ENCODE measurements around the gene NCKIPSD. TPM values are rescaled to one million over a fixed set of nuclear protein-coding genes. Genes with fewer than 3 reads are reported as not detected.

The NCKIPSD gene
- total RNA-seq, 4 donors from 2014 or later = 32.4 to 88.5 (median 51.8) TPM

- no peak overlapping the region for H3K4me3 ChIP-seq
- 73 to 76% methylated on average over 2 of the region's 2 CpGs for WGBS, 2 donors
- H3K4me1 ChIP-seq = peaks cover 0 to 78% (median 28%) of the 10 kb centered on the region in 4 donors
- no peaks in the 10 kb centered on the region for H3K27me3 ChIP-seq
- H3K9me3 ChIP-seq = no peaks in the 10 kb centered on the region
- DNase-seq (ENCODE audit: low spot score in 2 of 2) = no peak
- H3K27ac ChIP-seq = no peak overlapping the region
- TF ChIP-seq EP300 (IDR thresholded peaks at IDR 0.05) (no peak), POLR2A (IDR thresholded peaks at IDR 0.05) (no peak)
- peaks cover 0 to 54% (median 0%) of the 10 kb centered on the region in 3 donors for H3K36me3 ChIP-seq
Observed at GRCh38 chr3:48711727-48712126, 26.0 kb upstream of the NCKIPSD start.

GRCh38 chr3:48709051-48709461 is 23.3 kb upstream of the NCKIPSD start:
- H3K9me3 ChIP-seq = no peaks in the 10 kb centered on the region
- DNase-seq (ENCODE audit: low spot score in 2 of 2) = no peak
- H3K27ac ChIP-seq = peak overlapping the region in 2 of 4 donors; percentile 22 to 67
- H3K36me3 ChIP-seq = peaks cover 0 to 61% (median 0%) of the 10 kb centered on the region in 3 donors
- no peak for TF ChIP-seq CTCF (IDR thresholded peaks at IDR 0.05)
- TF ChIP-seq EP300 (IDR thresholded peaks at IDR 0.05) = no peak
- TF ChIP-seq POLR2A (IDR thresholded peaks at IDR 0.05) = no peak
- no peak overlapping the region for H3K4me3 ChIP-seq
- H3K4me1 ChIP-seq = peaks cover 0 to 62% (median 17%) of the 10 kb centered on the region in 4 donors
- WGBS, 2 donors = 82 to 88% methylated on average over 7 of the region's 7 CpGs
- no peaks in the 10 kb centered on the region for H3K27me3 ChIP-seq

DNA sequence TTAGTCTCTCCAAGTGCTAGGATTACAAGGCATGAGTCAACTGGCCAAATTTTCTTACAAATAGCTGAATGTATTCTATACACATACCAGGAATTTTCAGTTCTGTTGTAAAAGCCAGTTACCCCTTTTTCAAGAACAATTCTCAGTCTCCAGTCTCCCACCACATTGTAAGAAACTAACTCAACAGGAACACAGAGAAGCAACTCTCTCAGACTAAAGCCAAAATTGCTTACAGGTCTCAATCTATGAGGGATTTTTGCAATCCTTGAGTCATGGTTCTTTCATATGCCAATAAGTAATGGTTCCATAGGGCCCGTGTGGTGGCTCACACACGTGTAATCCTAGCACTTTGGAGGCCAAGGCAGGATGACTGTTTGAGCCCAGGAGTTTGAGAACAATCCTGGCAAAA is 22.8 kb upstream of the NCKIPSD start:
- Histone ChIP-seq H3K4me3 (no peak overlapping the region), H3K4me1 (peaks cover 0 to 63% (median 21%) of the 10 kb centered on the region in 4 donors), H3K9me3 (no peaks in the 10 kb centered on the region), H3K27me3 (no peaks in the 10 kb centered on the region), H3K36me3 (peaks cover 0 to 55% (median 0%) of the 10 kb centered on the region in 3 donors), H3K27ac (peak overlapping the region in 2 of 4 donors; percentile 22 to 67)
- WGBS, 2 donors = 30 to 46% methylated on average over 2 of the region's 2 CpGs
- TF ChIP-seq POLR2A (IDR thresholded peaks at IDR 0.05) (no peak), CTCF (IDR thresholded peaks at IDR 0.05) (no peak), EP300 (IDR thresholded peaks at IDR 0.05) (no peak)
- DNase-seq (ENCODE audit: low spot score in 2 of 2) = no peak

DNA sequence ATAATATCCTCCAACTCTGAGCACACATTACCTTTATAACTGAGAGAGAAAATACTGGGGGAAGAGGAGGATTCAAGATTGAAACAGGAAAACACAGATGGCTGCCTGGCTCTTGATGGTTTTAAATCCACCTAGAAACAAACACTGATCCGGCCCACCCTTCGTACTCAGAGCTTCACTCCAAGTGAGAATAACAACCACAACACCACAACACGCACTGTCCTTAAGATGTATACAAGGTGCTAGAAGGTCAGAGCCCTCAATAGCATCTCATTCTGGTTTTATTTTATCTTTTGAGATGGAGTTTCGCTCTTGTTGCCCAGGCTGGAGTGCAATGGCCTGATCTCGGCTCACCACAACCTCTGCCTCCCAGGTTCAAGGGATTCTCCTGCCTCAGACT is 21.4 kb upstream of the NCKIPSD start:
- H3K27me3 ChIP-seq = no peaks in the 10 kb centered on the region
- H3K36me3 ChIP-seq = peaks cover 0 to 43% (median 0%) of the 10 kb centered on the region in 3 donors
- H3K9me3 ChIP-seq = no peaks in the 10 kb centered on the region
- 76% methylated on average over 5 of the region's 5 CpGs for WGBS, 2 donors
- no peak overlapping the region for H3K4me3 ChIP-seq
- peaks cover 0 to 63% (median 23%) of the 10 kb centered on the region in 4 donors for H3K4me1 ChIP-seq
- no peak for TF ChIP-seq CTCF (IDR thresholded peaks at IDR 0.05)
- no peak for TF ChIP-seq EP300 (IDR thresholded peaks at IDR 0.05)
- no peak for TF ChIP-seq POLR2A (IDR thresholded peaks at IDR 0.05)
- no peak for DNase-seq (ENCODE audit: low spot score in 2 of 2)
- peak overlapping the region in 1 of 4 donors; percentile 9 for H3K27ac ChIP-seq

DNA sequence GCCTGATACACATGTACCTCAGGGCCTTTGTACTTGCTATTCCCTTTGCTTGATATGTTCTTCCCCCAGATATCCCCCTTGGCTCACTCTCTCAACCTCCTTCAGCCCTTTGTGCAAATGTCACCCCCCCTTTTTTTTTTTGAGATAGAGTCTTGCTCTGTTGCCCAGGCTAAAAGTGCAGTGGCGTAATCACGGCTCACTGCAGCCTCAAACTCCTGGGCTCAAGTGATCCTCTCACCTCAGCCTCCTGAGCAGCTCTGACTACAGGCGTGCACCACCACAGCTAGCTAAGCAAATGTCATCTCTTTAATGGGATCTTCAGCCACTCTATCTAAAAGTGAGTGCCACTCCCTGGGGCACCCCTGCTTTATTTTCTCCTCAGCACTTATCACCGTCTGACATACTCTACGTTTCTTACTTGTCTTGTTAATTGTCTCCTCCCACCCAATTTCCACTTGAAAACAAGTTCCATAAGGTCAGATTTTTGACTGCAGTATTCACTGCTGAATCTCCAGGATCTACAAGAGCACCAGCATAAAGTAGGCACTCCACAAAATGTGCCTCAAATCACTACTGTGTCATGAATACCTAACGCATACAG is 16.7 kb upstream of the NCKIPSD start:
- H3K27ac ChIP-seq = peak overlapping the region in 2 of 4 donors; percentile 2 to 40
- no peaks in the 10 kb centered on the region for H3K27me3 ChIP-seq
- H3K9me3 ChIP-seq = no peaks in the 10 kb centered on the region
- H3K4me1 ChIP-seq = peaks cover 0 to 53% (median 13%) of the 10 kb centered on the region in 4 donors
- peaks cover 0 to 33% (median 0%) of the 10 kb centered on the region in 3 donors for H3K36me3 ChIP-seq
- TF ChIP-seq POLR2A (IDR thresholded peaks at IDR 0.05) (no peak), CTCF (IDR thresholded peaks at IDR 0.05) (no peak), EP300 (IDR thresholded peaks at IDR 0.05) (no peak)
- no peak for DNase-seq (ENCODE audit: low spot score in 2 of 2)
- no peak overlapping the region for H3K4me3 ChIP-seq
- 76 to 77% methylated on average over 6 of the region's 6 CpGs for WGBS, 2 donors

Data from tibial nerve (tissue), 4 donors.